H1 (cell line): ENCODE measurements around the gene LIN28B. TPM values are rescaled to one million over a fixed set of nuclear protein-coding genes. Genes with fewer than 3 reads are reported as not detected.

Source experiments
- CTCF ChIA-PET: fragments of 300-600 bp; sonication (Branson Sonifier 250); formaldehyde crosslinking; loops from one replicate; lab custom pipeline; 2021; ENCODE audit not compliant: partially characterized antibody; lab: Charles Lee
- POLR2A ChIA-PET: fragments of 300-600 bp; sonication (Branson Sonifier 250); formaldehyde crosslinking; loops from one replicate; lab custom pipeline; 2021; ENCODE audit warnings: inconsistent platforms; ENCODE audit not compliant: partially characterized antibody; lab: Charles Lee
- DNase-seq, 2 experiments: peaks; one replicate each; pipeline versions ENCODE4 v3.0.0 to v3.0.0-alpha.2; 2010 to 2022; ENCODE audit warnings: low spot score in 2 of 2, low read depth in 1 of 2, mixed read lengths in 1 of 2
- FAIRE-seq: peaks from 2 replicates; lab custom pipeline; 2011; peaks lifted over from hg19 to GRCh38; lab: Jason Lieb, UNC
- H2AFZ ChIP-seq: 2 replicates; pipeline ENCODE4 v1.8.1; 2012; ENCODE audit warnings: low read length, inconsistent platforms
- H2AK5ac ChIP-seq: 2 replicates; pipeline ENCODE4 v1.6.1; 2013; ENCODE audit warnings: low read depth, low read length
- H2BK120ac ChIP-seq: replicated peaks from 2 replicates; pipeline ENCODE3; 2013; ENCODE audit warnings: low read depth, low read length, inconsistent platforms
- H2BK12ac ChIP-seq: 2 replicates; pipeline ENCODE4 v1.6.1; 2013; ENCODE audit warnings: low read depth, low read length
- H2BK15ac ChIP-seq: 2 replicates; pipeline ENCODE4 v1.6.1; 2013; ENCODE audit warnings: low read length
- H2BK20ac ChIP-seq: 2 replicates; pipeline ENCODE4 v1.6.1; 2013; ENCODE audit warnings: low read length
- H2BK5ac ChIP-seq: 2 replicates; pipeline ENCODE4 v1.6.1; 2013; ENCODE audit warnings: low read depth, low read length
- H3K14ac ChIP-seq: 2 replicates; pipeline ENCODE4 v1.6.1; 2013; ENCODE audit warnings: inconsistent platforms; ENCODE audit not compliant: insufficient read length
- H3K18ac ChIP-seq: 2 replicates; pipeline ENCODE4 v1.6.1; 2013; ENCODE audit warnings: low read length; ENCODE audit errors: extremely low read depth
- H3K23ac ChIP-seq: 2 replicates; pipeline ENCODE4 v1.6.1; 2013; ENCODE audit warnings: inconsistent platforms; ENCODE audit not compliant: insufficient read length
- H3K23me2 ChIP-seq: 2 replicates; pipeline ENCODE4 v1.6.1; 2013; ENCODE audit warnings: low read depth, low read length
- H3K27ac ChIP-seq: 2 replicates; pipeline ENCODE4 v1.6.1; 2011; ENCODE audit warnings: low read depth, low read length, inconsistent platforms
- H3K27me3 ChIP-seq, 4 experiments: replicated peaks in 1 of 4; 1 replicate in 1 of 4; 2 replicates in 3 of 4; pipeline versions ENCODE4 v1.6.1 to v1.8.1; 2011 to 2013; ENCODE audit warnings: low read length in 3 of 4, mild to moderate bottlenecking in 3 of 4, inconsistent platforms in 2 of 4, mixed read lengths in 2 of 4, moderate library complexity in 1 of 4; ENCODE audit not compliant: control insufficient read depth in 3 of 4, insufficient read depth in 3 of 4; ENCODE audit errors: extremely low read depth in 1 of 4
- H3K36me3 ChIP-seq, 4 experiments: 2 replicates each; pipeline versions ENCODE4 v1.6.1 to v1.8.1; 2011 to 2013; ENCODE audit warnings: mild to moderate bottlenecking in 4 of 4, low read length in 3 of 4, moderate library complexity in 2 of 4, control low read depth in 1 of 4, inconsistent platforms in 1 of 4; ENCODE audit not compliant: insufficient read depth in 4 of 4, control insufficient read depth in 2 of 4
- H3K4ac ChIP-seq: replicated peaks from 2 replicates; pipeline ENCODE3; 2013; ENCODE audit warnings: low read length, low read depth, mixed read lengths, inconsistent platforms; ENCODE audit not compliant: insufficient read length
- H3K4me1 ChIP-seq, 4 experiments: replicated peaks in 1 of 4; 1 replicate in 1 of 4; 2 replicates in 3 of 4; pipeline versions ENCODE4 v1.6.1 to v1.8.1; 2011 to 2013; ENCODE audit warnings: low read length in 3 of 4, inconsistent platforms in 2 of 4, mixed read lengths in 1 of 4; ENCODE audit not compliant: insufficient read depth in 4 of 4, control insufficient read depth in 3 of 4
- H3K4me2 ChIP-seq, 2 experiments: 2 replicates each; pipeline versions ENCODE4 v1.6.1 to v1.8.1; 2011 to 2013; ENCODE audit warnings: low read depth in 2 of 2, low read length in 2 of 2, control low read depth in 1 of 2, inconsistent platforms in 1 of 2, mild to moderate bottlenecking in 1 of 2; ENCODE audit not compliant: insufficient read depth in 1 of 2
- H3K4me3 ChIP-seq, 4 experiments: fragments of 200-600, 300-600 bp in 1 of 4; sonication (generic), shearing (Covaris generic), sonication (Bioruptor Twin) in 1 of 4; 2 replicates each; pipeline versions ENCODE4 v1.5.1 to v1.8.1; 2011 to 2016; ENCODE audit warnings: low read length in 4 of 4, low read depth in 3 of 4, control low read depth in 2 of 4, inconsistent platforms in 2 of 4, mild to moderate bottlenecking in 2 of 4, mixed read lengths in 1 of 4, moderate library complexity in 1 of 4; ENCODE audit not compliant: insufficient read depth in 2 of 4; ENCODE audit errors: extremely low read depth in 1 of 4
- H3K56ac ChIP-seq: replicated peaks from 2 replicates; pipeline ENCODE3; 2013; ENCODE audit warnings: low read depth, mild to moderate bottlenecking, mixed read lengths, low read length, inconsistent platforms; ENCODE audit not compliant: insufficient read length
- H3K79me1 ChIP-seq: 2 replicates; pipeline ENCODE4 v1.6.1; 2013; ENCODE audit warnings: low read depth, low read length, control low read depth
- H3K79me2 ChIP-seq, 2 experiments: 2 replicates each; pipeline versions ENCODE4 v1.6.1 to v1.8.1; 2012 to 2013; ENCODE audit warnings: low read length in 2 of 2, mild to moderate bottlenecking in 2 of 2, inconsistent platforms in 1 of 2; ENCODE audit not compliant: insufficient read depth in 2 of 2, control insufficient read depth in 1 of 2
- H3K9ac ChIP-seq, 4 experiments: replicated peaks in 1 of 4; 1 replicate in 1 of 4; 2 replicates in 3 of 4; pipeline versions ENCODE4 v1.6.1 to v1.8.1; 2011 to 2013; ENCODE audit warnings: low read depth in 3 of 4, low read length in 3 of 4, control low read depth in 2 of 4, mild to moderate bottlenecking in 2 of 4, moderate library complexity in 2 of 4, inconsistent platforms in 1 of 4; ENCODE audit errors: extremely low read depth in 1 of 4
- H3K9me3 ChIP-seq, 2 experiments: 2 replicates each; pipeline versions ENCODE4 v1.6.1 to v1.8.1; 2012 to 2013; ENCODE audit warnings: mild to moderate bottlenecking in 2 of 2, moderate library complexity in 2 of 2, control low read depth in 1 of 2, inconsistent platforms in 1 of 2, low read depth in 1 of 2, low read length in 1 of 2, mixed read lengths in 1 of 2; ENCODE audit not compliant: insufficient read depth in 2 of 2
- H4K20me1 ChIP-seq, 2 experiments: replicated peaks in 1 of 2; 2 replicates each; pipeline versions ENCODE3 to v1.8.1; 2011 to 2013; ENCODE audit warnings: inconsistent platforms in 2 of 2, low read length in 2 of 2, mild to moderate bottlenecking in 1 of 2; ENCODE audit not compliant: insufficient read depth in 2 of 2, control insufficient read depth in 1 of 2
- H4K5ac ChIP-seq: 2 replicates; pipeline ENCODE4 v1.6.1; 2013; ENCODE audit warnings: low read length, low read depth, mixed read lengths, inconsistent platforms; ENCODE audit not compliant: insufficient read length
- H4K8ac ChIP-seq: 2 replicates; pipeline ENCODE4 v1.8.0; 2013; ENCODE audit warnings: mild to moderate bottlenecking, moderate library complexity, low read length, inconsistent platforms; ENCODE audit not compliant: insufficient read depth; ENCODE audit errors: extremely low read depth
- H4K91ac ChIP-seq: replicated peaks from 2 replicates; pipeline ENCODE3; 2013; ENCODE audit warnings: low read length, mixed read lengths, inconsistent platforms; ENCODE audit not compliant: insufficient read length
- ATF2 ChIP-seq: IDR thresholded peaks from 2 replicates; pipeline ENCODE4 v1.6.1; 2012; ENCODE audit warnings: low read length, inconsistent platforms
- CBX5 ChIP-seq: fragments of 300-800, 300-1000 bp; sonication (generic); IDR thresholded peaks from 2 replicates; pipeline ENCODE4 v1.7.1; 2016; ENCODE audit warnings: antibody characterized with exemption, low read length, low read depth
- CHD1 ChIP-seq: IDR thresholded peaks from 2 replicates; pipeline ENCODE4 v1.6.1; 2012; ENCODE audit warnings: low read depth, low read length, improper control_type of control experiment
- GTF2F1 ChIP-seq: IDR thresholded peaks from 2 replicates; pipeline ENCODE4 v1.6.1; 2012; ENCODE audit warnings: low read depth, low read length, improper control_type of control experiment, borderline replicate concordance
- KDM4A ChIP-seq: IDR thresholded peaks from one replicate; pipeline ENCODE4 v1.7.1; 2012; ENCODE audit warnings: low read depth, mild to moderate bottlenecking, moderate library complexity, low read length, inconsistent platforms; ENCODE audit not compliant: severe bottlenecking
- MAX ChIP-seq: IDR thresholded peaks from 2 replicates; pipeline ENCODE4 v1.6.1; 2012; ENCODE audit warnings: inconsistent platforms
- NANOG ChIP-seq: IDR thresholded peaks from 2 replicates; pipeline ENCODE4 v1.6.1; 2011; ENCODE audit warnings: low read length, low read depth, mild to moderate bottlenecking, inconsistent platforms; ENCODE audit not compliant: insufficient read depth, poor library complexity, severe bottlenecking
- RBBP5 ChIP-seq: IDR thresholded peaks from 2 replicates; pipeline ENCODE4 v1.7.1; 2012; ENCODE audit warnings: low read depth, mild to moderate bottlenecking, inconsistent platforms, low read length, moderate library complexity, borderline replicate concordance
- RNF2 ChIP-seq: fragments of 200-900, 300-1000 bp; sonication (generic); IDR thresholded peaks from 2 replicates; pipeline ENCODE4 v1.7.1; 2016; ENCODE audit warnings: borderline replicate concordance, low read depth, mild to moderate bottlenecking, antibody characterized with exemption, low read length; ENCODE audit not compliant: poor library complexity, severe bottlenecking; ENCODE audit errors: missing control alignments
- WGBS, 2 experiments: shearing (Covaris generic) in 1 of 2; methylation state at CpG; one replicate each; pipeline versions ENCODE4 v1.1.6 to v1.1.7; 2013 to 2015; ENCODE audit warnings: low lambda C conversion rate in 2 of 2, mixed read lengths in 2 of 2, inconsistent platforms in 1 of 2, low coverage in 1 of 2, missing lambda C conversion rate in 1 of 2; ENCODE audit not compliant: insufficient replicate concordance in 2 of 2, insufficient coverage in 1 of 2, insufficient read length in 1 of 2; ENCODE audit errors: extremely low coverage in 1 of 2, missing lambda C conversion rate in 1 of 2; 5-methylcytosine and 5-hydroxymethylcytosine counted together
- polyA plus RNA-seq, 7 experiments: library from polyadenylated mRNA; depleted of rRNA in 3 of 7; stranded (reverse) in 5 of 7; unstranded in 2 of 7; fragments of >200 nt in 5 of 7; fragments of 200-250 nt in 2 of 7; gene quantifications; 1 replicate in 5 of 7; 2 replicates in 1 of 7; 4 replicates in 1 of 7; pipeline versions ENCODE4 v1.2.1 to v1.2.3, GENCODE V29; 2011 to 2013; ENCODE audit warnings: missing spikeins in 2 of 7, mixed read lengths in 2 of 7
- total RNA-seq: library from RNA; stranded (reverse); fragmentation: NEBNext Ultra II Directional; extraction: Animal tissue kit (Norgen Biotek cat#: 25700); gene quantifications from 2 replicates; pipeline ENCODE4 v1.2.1, GENCODE V29; 2021

LIN28B gene
- total and polyA plus RNA-seq, 2 of the 8 experiments (the other 6 are each of a cell fraction or from before 2014, with no cell fraction given): 27.4 to 94.7 TPM

GRCh38 chr6:104983776-104984175, 26.9 kb downstream of the LIN28B start:
- Histone ChIP-seq H3K23ac (no peak overlapping the region), H4K20me1 (peaks cover 0 to 2% of the 10 kb centered on the region in 2 experiments), H3K79me2 (peaks cover 0 to 92% of the 10 kb centered on the region in 2 experiments; a peak in 3 of 4 replicates), H2BK5ac (no peak overlapping the region), H2AK5ac (no peak overlapping the region), H3K4me1 (no peaks in the 10 kb centered on the region; a peak in 1 of 7 replicates), H3K27ac (no peak overlapping the region), H3K4me3 (no peak overlapping the region), H3K4ac (no peak overlapping the region), H2AFZ (no peak overlapping the region), H3K9ac (no peak overlapping the region), H4K5ac (no peak overlapping the region), H2BK15ac (no peak overlapping the region), H4K8ac (no peak overlapping the region), H3K14ac (no peak overlapping the region), H3K36me3 (peaks cover 2 to 30% (median 10%) of the 10 kb centered on the region in 4 experiments; a peak in 6 of 8 replicates), H3K4me2 (no peak overlapping the region), H2BK120ac (no peak overlapping the region), H3K9me3 (no peaks in the 10 kb centered on the region), H3K56ac (no peak overlapping the region), H2BK12ac (no peak overlapping the region), H3K23me2 (no peaks in the 10 kb centered on the region), H3K27me3 (no peaks in the 10 kb centered on the region), H3K18ac (no peak overlapping the region)
- no peak for DNase-seq
- POLR2A ChIA-PET: interaction anchor here (0.6 to 5.2 kb wide), 7 partner anchors 8 to 44 kb away, joined by 3 to 32 read pairs (median 5); partner anchors contain the start of gene LIN28B
- 92% methylated on average over 4 of the region's 4 CpGs; no CpG with 5 or more reads in 1 of the 2 experiments for WGBS, 2 experiments
- no peak for FAIRE-seq
- CTCF ChIA-PET: interaction anchor here (2.2 kb wide), 1 partner anchor 104 kb away, joined by 9 read pairs; no protein-coding TSS in a partner anchor
- TF ChIP-seq RBBP5 (no peak), NANOG (no peak), ATF2 (no peak), KDM4A (no peak), CHD1 (no peak), CBX5 (no peak), GTF2F1 (no peak), RNF2 (no peak), MAX (no peak)
- TF ChIP-seq, all 59 proteins: peak for 0
- no peaks in the 10 kb centered on the region for H3K79me1 ChIP-seq
- H4K91ac ChIP-seq: no peak overlapping the region
- no peak overlapping the region for H2BK20ac ChIP-seq
